Mesothelial cell of epicardium (in vitro differentiated cells): ENCODE results near the gene UQCR10. TPM values are rescaled to one million over a fixed set of nuclear protein-coding genes. Genes with fewer than 3 reads are reported as not detected.

Source experiments
- DNase-seq, 2 experiments: peaks; one replicate each; pipeline ENCODE4 v3.0.0; 2021; ENCODE audit warnings: low spot score in 2 of 2; ENCODE audit not compliant: unreplicated experiment in 2 of 2
- H3K27ac Mint-ChIP-seq: 2 replicates; pipeline ENCODE4 v1.8.0; 2021; ENCODE audit warnings: mixed read lengths
- H3K27me3 Mint-ChIP-seq: 2 replicates; pipeline ENCODE4 v1.8.0; 2021; ENCODE audit warnings: low read depth, mixed read lengths
- H3K36me3 Mint-ChIP-seq: 2 replicates; pipeline ENCODE4 v1.8.0; 2021; ENCODE audit warnings: mixed read lengths
- H3K4me1 Mint-ChIP-seq: 2 replicates; pipeline ENCODE4 v1.8.0; 2021; ENCODE audit warnings: mixed read lengths
- H3K4me3 Mint-ChIP-seq: 2 replicates; pipeline ENCODE4 v1.8.0; 2021; ENCODE audit warnings: mild to moderate bottlenecking, moderate library complexity, mixed read lengths
- H3K9me3 Mint-ChIP-seq: 2 replicates; pipeline ENCODE4 v1.8.0; 2021; ENCODE audit warnings: mixed read lengths
- total RNA-seq: library from RNA; stranded (reverse); gene quantifications from 3 replicates; pipeline ENCODE4 v1.2.1, GENCODE V29; 2021
- TF ChIP-seq, protein P1 (sequence below): fragments of 200-600 bp; sonication (generic); IDR thresholded peaks from one replicate; pipeline ENCODE4 v1.5.0; 2021; ENCODE audit warnings: antibody characterized with exemption; ENCODE audit not compliant: unreplicated experiment

The UQCR10 gene
- total RNA-seq, 1 donor from 2014 or later, result 72.9 TPM

DNA sequence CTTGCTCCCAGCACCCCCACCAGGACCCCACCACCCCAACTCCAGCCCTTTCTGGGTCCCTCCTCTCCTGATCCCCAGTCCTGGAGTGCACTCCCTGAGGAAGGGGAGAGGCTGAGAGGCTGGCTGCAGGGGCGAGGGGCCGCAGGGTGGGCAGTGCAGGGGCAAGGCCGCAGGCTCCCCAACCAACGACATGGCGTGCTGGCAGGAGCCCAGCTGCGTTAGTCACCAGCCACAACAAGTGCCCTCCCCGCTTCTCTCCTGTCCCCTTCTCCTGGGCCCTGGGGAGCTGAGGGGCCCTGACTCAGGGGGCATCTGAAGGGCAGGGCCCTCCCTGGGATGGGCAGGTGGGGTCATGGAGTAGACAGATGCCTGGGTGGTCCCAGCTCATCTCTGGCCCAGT, 45.0 kb upstream of the UQCR10 start:
- H3K9me3 Mint-ChIP-seq, result no peaks in the 10 kb centered on the region
- no peak overlapping the region for H3K27ac Mint-ChIP-seq
- TF ChIP-seq, protein P1, sequence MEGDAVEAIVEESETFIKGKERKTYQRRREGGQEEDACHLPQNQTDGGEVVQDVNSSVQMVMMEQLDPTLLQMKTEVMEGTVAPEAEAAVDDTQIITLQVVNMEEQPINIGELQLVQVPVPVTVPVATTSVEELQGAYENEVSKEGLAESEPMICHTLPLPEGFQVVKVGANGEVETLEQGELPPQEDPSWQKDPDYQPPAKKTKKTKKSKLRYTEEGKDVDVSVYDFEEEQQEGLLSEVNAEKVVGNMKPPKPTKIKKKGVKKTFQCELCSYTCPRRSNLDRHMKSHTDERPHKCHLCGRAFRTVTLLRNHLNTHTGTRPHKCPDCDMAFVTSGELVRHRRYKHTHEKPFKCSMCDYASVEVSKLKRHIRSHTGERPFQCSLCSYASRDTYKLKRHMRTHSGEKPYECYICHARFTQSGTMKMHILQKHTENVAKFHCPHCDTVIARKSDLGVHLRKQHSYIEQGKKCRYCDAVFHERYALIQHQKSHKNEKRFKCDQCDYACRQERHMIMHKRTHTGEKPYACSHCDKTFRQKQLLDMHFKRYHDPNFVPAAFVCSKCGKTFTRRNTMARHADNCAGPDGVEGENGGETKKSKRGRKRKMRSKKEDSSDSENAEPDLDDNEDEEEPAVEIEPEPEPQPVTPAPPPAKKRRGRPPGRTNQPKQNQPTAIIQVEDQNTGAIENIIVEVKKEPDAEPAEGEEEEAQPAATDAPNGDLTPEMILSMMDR, result no peak
- no peak for DNase-seq
- no peaks in the 10 kb centered on the region for H3K36me3 Mint-ChIP-seq
- peaks cover 2% of the 10 kb centered on the region for H3K4me1 Mint-ChIP-seq
- peaks cover 83% of the 10 kb centered on the region for H3K27me3 Mint-ChIP-seq
- H3K4me3 Mint-ChIP-seq, result no peak overlapping the region

DNA sequence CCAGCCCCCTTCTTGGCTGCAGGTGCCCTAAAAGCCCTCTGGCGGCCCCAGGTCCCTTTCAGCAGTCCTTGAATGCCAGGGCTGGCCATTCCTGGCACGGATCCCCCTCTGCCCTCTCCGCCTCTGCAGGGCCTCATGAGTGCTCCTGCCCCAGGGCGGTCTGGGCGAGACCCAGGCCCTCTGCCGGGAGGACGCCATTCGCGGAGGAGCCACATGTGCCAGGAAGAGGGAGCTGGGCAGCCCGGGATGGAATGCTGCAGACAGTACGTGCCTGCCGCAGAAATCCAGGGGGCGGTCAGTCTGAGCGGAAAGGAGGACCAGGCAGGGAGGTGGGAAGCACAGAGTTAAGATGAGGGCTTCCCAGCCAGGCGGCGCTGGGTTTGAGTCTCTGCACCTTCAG, 44.6 kb upstream of the UQCR10 start:
- no peak for DNase-seq
- Mint-ChIP-seq H3K27me3 (peaks cover 79% of the 10 kb centered on the region), H3K36me3 (no peaks in the 10 kb centered on the region), H3K4me1 (peaks cover 2% of the 10 kb centered on the region), H3K4me3 (no peak overlapping the region), H3K27ac (no peak overlapping the region), H3K9me3 (no peaks in the 10 kb centered on the region)
- TF ChIP-seq, protein P1, result no peak

DNA sequence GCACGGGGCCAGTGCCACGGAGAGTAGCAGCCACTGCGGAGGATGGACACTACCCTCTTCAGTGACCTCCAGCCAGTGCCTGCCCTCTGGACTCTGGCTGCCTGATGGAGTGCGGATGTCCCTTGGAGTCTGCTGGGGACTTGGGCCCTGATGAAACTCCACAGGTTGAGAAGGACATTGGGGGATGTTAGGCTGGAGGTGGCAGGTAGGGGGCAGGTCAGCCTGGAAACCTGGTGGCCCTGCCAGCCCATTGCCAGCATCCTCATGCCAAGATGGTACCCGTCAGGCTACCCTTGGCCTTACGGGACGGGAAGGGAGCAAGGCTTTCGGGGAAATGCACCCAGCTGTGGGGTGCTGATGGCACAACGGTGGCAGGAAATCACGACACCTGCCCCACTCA, 43.4 kb upstream of the UQCR10 start:
- H3K9me3 Mint-ChIP-seq, result no peaks in the 10 kb centered on the region
- H3K4me1 Mint-ChIP-seq, result peaks cover 2% of the 10 kb centered on the region
- TF ChIP-seq, protein P1, result no peak
- H3K36me3 Mint-ChIP-seq, result no peaks in the 10 kb centered on the region
- H3K27me3 Mint-ChIP-seq, result peaks cover 67% of the 10 kb centered on the region
- DNase-seq, result no peak
- H3K27ac Mint-ChIP-seq, result no peak overlapping the region
- H3K4me3 Mint-ChIP-seq, result no peak overlapping the region

DNA sequence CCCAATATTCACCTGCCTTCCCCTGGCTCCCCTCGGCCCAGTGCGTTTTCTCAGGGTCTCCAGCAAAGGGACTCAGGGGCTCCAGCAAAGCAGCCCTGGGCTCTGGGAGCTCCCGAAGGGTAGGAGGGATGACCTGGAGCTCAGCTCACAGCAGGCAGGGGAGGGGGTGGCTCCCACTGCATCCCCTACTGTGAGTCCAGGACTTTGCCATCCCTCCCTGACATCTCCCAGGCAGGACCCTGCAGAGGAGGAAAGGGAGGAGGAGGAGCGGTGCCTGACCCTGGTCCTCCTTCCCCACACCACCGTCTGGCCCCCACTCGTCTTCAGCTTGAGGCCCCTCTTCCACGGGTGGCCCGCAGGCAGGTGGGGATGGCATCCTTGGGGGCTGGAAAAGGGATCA, 42.3 kb upstream of the UQCR10 start:
- no peak overlapping the region for H3K27ac Mint-ChIP-seq
- DNase-seq, result no peak
- no peaks in the 10 kb centered on the region for H3K9me3 Mint-ChIP-seq
- peaks cover 58% of the 10 kb centered on the region for H3K27me3 Mint-ChIP-seq
- no peak overlapping the region for H3K4me3 Mint-ChIP-seq
- no peaks in the 10 kb centered on the region for H3K36me3 Mint-ChIP-seq
- H3K4me1 Mint-ChIP-seq, result peaks cover 2% of the 10 kb centered on the region
- TF ChIP-seq, protein P1, result no peak

DNA sequence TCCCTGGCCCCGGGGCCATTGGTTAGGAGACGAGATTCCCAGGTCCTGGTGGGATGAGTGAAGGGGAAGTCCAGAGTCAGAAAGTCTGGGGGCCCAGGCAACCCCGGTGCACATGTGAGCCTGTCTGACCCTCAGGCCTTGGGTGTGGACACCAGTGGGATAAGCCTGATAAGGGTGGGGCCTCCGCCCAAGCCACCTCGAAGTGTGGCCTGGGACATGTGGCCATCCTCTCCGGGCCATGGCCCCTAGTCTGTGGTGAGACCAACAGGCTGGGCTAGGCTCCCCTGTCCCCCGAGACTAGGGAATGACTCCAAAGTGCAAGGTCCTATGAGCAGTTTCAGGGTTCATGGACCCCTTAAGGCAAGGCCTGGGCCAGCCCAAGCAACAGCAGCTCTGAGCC, 41.1 kb upstream of the UQCR10 start:
- peaks cover 3% of the 10 kb centered on the region for H3K36me3 Mint-ChIP-seq
- TF ChIP-seq, protein P1, result no peak
- no peak overlapping the region for H3K4me3 Mint-ChIP-seq
- no peak for DNase-seq
- H3K9me3 Mint-ChIP-seq, result no peaks in the 10 kb centered on the region
- peaks cover 55% of the 10 kb centered on the region for H3K27me3 Mint-ChIP-seq
- H3K27ac Mint-ChIP-seq, result no peak overlapping the region
- H3K4me1 Mint-ChIP-seq, result peaks cover 2% of the 10 kb centered on the region

DNA sequence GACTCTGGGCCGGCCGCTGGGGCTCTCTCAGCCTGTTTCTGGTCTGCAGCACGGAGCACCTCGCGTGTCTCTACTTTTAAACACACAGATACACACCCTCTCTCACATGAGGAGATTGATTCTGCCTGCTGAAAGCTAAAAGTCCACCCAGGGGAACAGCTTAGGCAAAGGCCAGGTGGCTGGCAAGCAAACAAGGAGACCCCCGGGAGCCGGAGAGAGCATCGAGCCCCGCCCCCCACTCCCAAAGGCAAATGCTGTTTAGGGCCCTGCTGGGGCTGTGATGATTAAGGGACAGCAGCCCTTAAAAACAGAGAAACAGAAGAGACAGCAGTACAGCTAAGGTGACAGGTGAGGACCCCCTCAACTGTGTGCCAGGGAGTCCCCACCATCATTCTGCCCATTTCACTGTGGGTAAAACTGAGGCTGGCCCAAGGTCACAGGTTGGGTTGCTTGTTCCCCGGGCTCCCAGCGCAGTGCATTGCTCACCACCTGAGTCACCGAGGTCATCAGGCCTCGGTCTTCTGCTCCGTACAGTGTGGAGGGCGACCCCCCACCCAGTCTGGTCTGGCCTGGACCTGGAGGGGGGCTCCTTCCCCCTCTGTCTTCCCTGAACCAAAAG, 40.5 kb upstream of the UQCR10 start:
- Mint-ChIP-seq H3K9me3 (no peaks in the 10 kb centered on the region), H3K4me1 (peaks cover 2% of the 10 kb centered on the region), H3K4me3 (no peak overlapping the region), H3K27ac (no peak overlapping the region), H3K36me3 (peaks cover 3% of the 10 kb centered on the region), H3K27me3 (peaks cover 50% of the 10 kb centered on the region)
- TF ChIP-seq, protein P1, result no peak
- DNase-seq, result no peak
